Measurements from ENCODE around the gene SUMO1. TPM values are rescaled to one million over a fixed set of nuclear protein-coding genes. Genes with fewer than 3 reads are reported as not detected.
A peak's percentile ranks its signal among the peaks of the same experiment; 100 is the strongest.

SUMO1 gene
- polyA plus RNA-seq, 1 donor: 108 TPM

DNA sequence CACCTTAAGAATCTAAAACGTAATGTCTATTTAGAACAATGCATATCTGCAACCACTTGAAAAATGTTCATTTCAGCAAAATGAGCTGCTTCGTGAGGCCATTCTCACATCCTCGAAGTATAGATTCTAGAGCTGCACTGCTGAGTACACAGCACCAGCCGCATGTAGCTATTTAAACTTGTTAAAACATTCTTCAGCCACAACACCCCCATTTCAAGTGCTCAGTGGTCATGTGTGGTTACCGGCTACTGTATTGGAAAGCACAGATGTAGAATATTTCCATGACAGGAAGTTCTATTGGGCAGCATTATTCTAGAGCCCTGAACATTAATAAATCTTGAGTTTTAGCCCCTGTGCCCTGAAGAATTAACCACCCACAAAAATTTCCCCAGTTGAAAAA, 35.0 kb downstream of the SUMO1 start:
- Histone ChIP-seq H3K9me3 (ENCODE audit: control insufficient read depth, low read depth, low read length) (no peaks in the 10 kb centered on the region), H3K36me3 (ENCODE audit: control insufficient read depth, insufficient read depth, low read length) (peaks cover 12% of the 10 kb centered on the region), H3K4me3 (ENCODE audit: low read length) (no peak overlapping the region), H3K27me3 (ENCODE audit: control insufficient read depth, insufficient read depth, low read length) (no peaks in the 10 kb centered on the region), H3K4me1 (ENCODE audit: control insufficient read depth, insufficient read depth, low read length) (no peaks in the 10 kb centered on the region), H3K27ac (ENCODE audit: low read length) (no peak overlapping the region)
- WGBS (ENCODE audit: insufficient coverage, low lambda C conversion rate): 100% methylated on average over 1 of the region's 5 CpGs
- DNase-seq: no peak

DNA sequence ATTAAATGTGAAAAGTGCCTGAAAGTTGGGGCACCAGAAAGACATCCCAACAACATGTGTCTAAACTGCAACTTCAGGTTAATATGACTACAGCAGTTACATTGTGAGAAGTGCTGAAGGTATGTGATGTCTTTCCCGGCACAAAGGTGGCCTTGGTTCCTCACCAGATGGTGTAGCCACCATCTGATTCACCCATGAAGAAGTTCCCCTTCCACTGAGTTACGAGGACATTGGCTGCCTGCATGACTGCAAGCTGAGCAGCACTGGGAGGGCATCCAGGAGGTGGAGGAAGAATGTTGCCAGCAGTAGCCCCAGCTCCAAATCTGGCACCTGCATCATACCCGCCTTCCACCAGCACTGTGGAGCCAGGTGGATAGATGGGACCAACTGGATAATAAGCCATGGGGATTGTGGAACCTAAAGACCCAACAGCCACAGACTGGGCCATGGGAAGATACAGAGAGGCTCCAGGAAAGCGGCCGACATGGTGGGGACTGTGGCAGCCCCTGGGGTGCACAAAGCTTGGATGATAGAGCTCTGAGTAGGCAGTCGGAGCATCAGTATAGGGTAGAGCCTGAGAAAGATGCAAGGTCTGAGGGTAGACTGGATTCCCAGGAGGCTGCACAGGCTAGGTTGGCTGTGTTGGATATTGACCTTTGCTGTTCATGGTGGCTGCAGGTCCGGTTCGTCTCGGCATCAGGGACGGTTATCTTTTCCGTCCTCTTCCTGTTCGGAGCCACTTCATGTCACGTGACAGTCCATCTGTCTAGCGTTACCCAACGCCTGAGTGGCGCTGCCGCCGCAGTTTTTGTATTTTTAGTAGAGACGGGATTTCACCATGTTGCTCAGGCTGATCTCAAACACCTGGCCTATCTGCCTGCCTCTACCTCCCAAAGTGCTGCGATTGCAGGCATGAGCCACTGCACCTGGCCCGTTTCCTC, 36.9 kb downstream of the SUMO1 start:
- Histone ChIP-seq H3K27ac (ENCODE audit: low read length) (no peak overlapping the region), H3K27me3 (ENCODE audit: control insufficient read depth, insufficient read depth, low read length) (no peaks in the 10 kb centered on the region), H3K9me3 (ENCODE audit: control insufficient read depth, low read depth, low read length) (no peaks in the 10 kb centered on the region), H3K4me1 (ENCODE audit: control insufficient read depth, insufficient read depth, low read length) (no peaks in the 10 kb centered on the region), H3K36me3 (ENCODE audit: control insufficient read depth, insufficient read depth, low read length) (peaks cover 5% of the 10 kb centered on the region), H3K4me3 (ENCODE audit: low read length) (no peak overlapping the region)
- DNase-seq: no peak
- WGBS (ENCODE audit: insufficient coverage, low lambda C conversion rate): no CpG with 5 or more reads among the region's 21 CpGs

DNA sequence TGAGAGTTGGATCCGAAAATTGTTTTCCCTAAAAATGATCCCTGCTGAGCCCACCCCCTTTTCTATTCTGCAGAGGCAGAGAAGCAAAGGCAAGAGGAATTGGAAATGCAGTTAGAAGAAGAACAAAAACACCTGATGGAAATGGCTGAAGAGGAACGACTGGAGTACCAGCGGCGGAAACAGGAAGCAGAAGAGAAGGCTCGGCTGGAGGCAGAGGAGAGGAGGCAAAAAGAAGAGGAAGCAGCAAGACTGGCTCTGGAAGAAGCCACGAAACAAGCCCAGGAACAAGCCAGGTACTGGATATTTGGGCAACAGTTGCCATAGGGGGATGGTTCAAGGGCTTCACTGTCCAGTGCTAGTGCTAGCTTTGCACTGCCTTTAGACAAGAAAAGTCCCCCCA, 41.7 kb downstream of the SUMO1 start:
- 90% methylated on average over 2 of the region's 6 CpGs for WGBS (ENCODE audit: insufficient coverage, low lambda C conversion rate)
- Histone ChIP-seq H3K9me3 (ENCODE audit: control insufficient read depth, low read depth, low read length) (no peaks in the 10 kb centered on the region), H3K4me1 (ENCODE audit: control insufficient read depth, insufficient read depth, low read length) (no peaks in the 10 kb centered on the region)

DNA sequence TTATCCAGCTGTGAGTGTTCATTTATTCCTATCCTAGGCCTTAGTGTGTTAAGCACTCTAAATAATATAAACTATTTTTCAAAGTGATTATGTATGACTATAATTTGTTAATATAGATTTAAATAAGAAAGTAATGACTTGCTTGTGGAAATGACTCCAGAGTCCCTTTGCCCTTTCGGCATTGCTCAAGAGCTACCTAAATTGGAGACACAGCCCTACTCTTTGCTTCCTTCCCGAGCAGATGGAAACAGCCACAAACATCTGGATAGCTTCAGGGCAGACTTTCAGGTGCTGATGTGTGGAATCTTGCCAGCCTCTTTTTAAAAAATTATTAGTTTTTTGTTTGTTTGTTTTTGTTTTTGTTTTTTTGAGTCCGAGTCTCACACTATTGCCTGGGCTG, 44.0 kb downstream of the SUMO1 start:
- H3K4me1 ChIP-seq (ENCODE audit: control insufficient read depth, insufficient read depth, low read length): no peaks in the 10 kb centered on the region
- DNase-seq: no peak
- no peak overlapping the region for H3K4me3 ChIP-seq (ENCODE audit: low read length)
- WGBS (ENCODE audit: insufficient coverage, low lambda C conversion rate): no CpG with 5 or more reads among the region's 3 CpGs
- H3K27ac ChIP-seq (ENCODE audit: low read length): no peak overlapping the region
- H3K9me3 ChIP-seq (ENCODE audit: control insufficient read depth, low read depth, low read length): no peaks in the 10 kb centered on the region
- H3K27me3 ChIP-seq (ENCODE audit: control insufficient read depth, insufficient read depth, low read length): no peaks in the 10 kb centered on the region
- H3K36me3 ChIP-seq (ENCODE audit: control insufficient read depth, insufficient read depth, low read length): no peaks in the 10 kb centered on the region

More for the DNA sequence above, 41.7 kb downstream of the SUMO1 start:
- DNase-seq: no peak
- H3K27ac ChIP-seq (ENCODE audit: low read length): no peak overlapping the region
- no peak overlapping the region for H3K4me3 ChIP-seq (ENCODE audit: low read length)
- peaks cover 2% of the 10 kb centered on the region for H3K36me3 ChIP-seq (ENCODE audit: control insufficient read depth, insufficient read depth, low read length)
- H3K27me3 ChIP-seq (ENCODE audit: control insufficient read depth, insufficient read depth, low read length): no peaks in the 10 kb centered on the region

DNA sequence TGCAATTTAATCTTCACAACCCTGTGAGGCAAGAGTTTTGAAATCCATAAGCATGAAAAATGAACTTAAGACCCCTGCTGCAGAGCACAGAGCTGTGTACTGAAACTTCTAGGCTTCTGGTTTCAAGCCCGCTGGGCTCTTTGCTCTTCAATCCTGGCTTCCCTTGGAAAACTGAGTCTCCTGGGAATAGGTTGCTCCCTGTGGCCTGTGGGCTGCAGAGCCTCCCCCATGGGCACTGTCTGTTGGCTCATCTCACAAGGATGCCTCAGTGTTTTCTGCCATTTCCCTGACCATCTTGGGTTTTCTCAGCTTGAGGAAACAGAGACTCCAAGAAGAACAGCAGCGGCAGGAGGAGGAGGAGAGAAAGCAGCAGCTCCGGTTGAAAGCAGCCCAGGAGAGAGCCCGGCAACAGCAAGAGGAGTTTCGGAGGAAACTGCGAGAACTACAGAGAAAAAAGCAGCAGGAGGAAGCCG, 44.5 kb downstream of the SUMO1 start:
- WGBS (ENCODE audit: insufficient coverage, low lambda C conversion rate): no CpG with 5 or more reads among the region's 7 CpGs
- no peak overlapping the region for H3K4me3 ChIP-seq (ENCODE audit: low read length)
- H3K27me3 ChIP-seq (ENCODE audit: control insufficient read depth, insufficient read depth, low read length): no peaks in the 10 kb centered on the region
- no peaks in the 10 kb centered on the region for H3K9me3 ChIP-seq (ENCODE audit: control insufficient read depth, low read depth, low read length)
- no peak overlapping the region for H3K27ac ChIP-seq (ENCODE audit: low read length)
- no peaks in the 10 kb centered on the region for H3K36me3 ChIP-seq (ENCODE audit: control insufficient read depth, insufficient read depth, low read length)
- DNase-seq: no peak
- H3K4me1 ChIP-seq (ENCODE audit: control insufficient read depth, insufficient read depth, low read length): no peaks in the 10 kb centered on the region

GRCh38 chr2:202193305-202193704, 45.1 kb downstream of the SUMO1 start:
- no peaks in the 10 kb centered on the region for H3K36me3 ChIP-seq (ENCODE audit: control insufficient read depth, insufficient read depth, low read length)
- no peak for DNase-seq
- 96% methylated on average over 3 of the region's 5 CpGs for WGBS (ENCODE audit: insufficient coverage, low lambda C conversion rate)
- no peak overlapping the region for H3K27ac ChIP-seq (ENCODE audit: low read length)
- H3K9me3 ChIP-seq (ENCODE audit: control insufficient read depth, low read depth, low read length): no peaks in the 10 kb centered on the region
- no peaks in the 10 kb centered on the region for H3K4me1 ChIP-seq (ENCODE audit: control insufficient read depth, insufficient read depth, low read length)
- H3K27me3 ChIP-seq (ENCODE audit: control insufficient read depth, insufficient read depth, low read length): no peaks in the 10 kb centered on the region
- no peak overlapping the region for H3K4me3 ChIP-seq (ENCODE audit: low read length)

GRCh38 chr2:202187570-202187969, 50.8 kb downstream of the SUMO1 start:
- Histone ChIP-seq H3K36me3 (ENCODE audit: control insufficient read depth, insufficient read depth, low read length) (no peaks in the 10 kb centered on the region), H3K27ac (ENCODE audit: low read length) (no peak overlapping the region), H3K27me3 (ENCODE audit: control insufficient read depth, insufficient read depth, low read length) (no peaks in the 10 kb centered on the region), H3K9me3 (ENCODE audit: control insufficient read depth, low read depth, low read length) (no peaks in the 10 kb centered on the region), H3K4me3 (ENCODE audit: low read length) (no peak overlapping the region), H3K4me1 (ENCODE audit: control insufficient read depth, insufficient read depth, low read length) (peaks cover 16% of the 10 kb centered on the region)
- WGBS (ENCODE audit: insufficient coverage, low lambda C conversion rate): no CpG with 5 or more reads among the region's 1 CpG
- peak in 1 of 2 donors; percentile 31 for DNase-seq

DNA sequence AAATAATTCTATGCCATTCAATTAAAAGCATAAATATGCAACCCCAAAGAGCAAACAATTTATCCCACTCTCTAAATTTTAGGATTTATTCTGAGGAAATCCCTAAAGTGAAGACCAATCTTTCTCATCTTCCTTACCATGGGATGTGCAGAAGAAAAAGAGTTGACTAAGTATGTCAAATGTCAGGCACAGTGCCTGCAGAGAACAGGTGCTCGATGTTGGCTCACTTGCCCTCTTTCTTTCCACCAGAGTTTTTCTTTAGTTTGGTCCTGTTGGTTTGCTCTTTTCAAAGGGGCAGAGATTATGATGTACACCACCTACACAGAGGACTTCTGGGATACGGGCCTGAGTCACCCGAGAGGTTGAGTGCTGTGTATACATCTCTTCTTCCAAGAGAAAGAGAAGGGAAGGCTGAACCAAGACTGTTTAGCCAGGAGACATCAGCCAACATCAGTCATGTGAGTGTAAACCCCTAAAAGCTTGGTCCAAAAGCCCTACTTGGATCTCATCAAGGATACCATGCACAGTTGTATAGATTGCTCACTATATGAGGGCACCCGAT, 51.7 kb downstream of the SUMO1 start:
- peaks cover 16% of the 10 kb centered on the region for H3K4me1 ChIP-seq (ENCODE audit: control insufficient read depth, insufficient read depth, low read length)
- H3K9me3 ChIP-seq (ENCODE audit: control insufficient read depth, low read depth, low read length): no peaks in the 10 kb centered on the region
- DNase-seq: no peak
- H3K27me3 ChIP-seq (ENCODE audit: control insufficient read depth, insufficient read depth, low read length): no peaks in the 10 kb centered on the region
- H3K36me3 ChIP-seq (ENCODE audit: control insufficient read depth, insufficient read depth, low read length): no peaks in the 10 kb centered on the region
- no peak overlapping the region for H3K27ac ChIP-seq (ENCODE audit: low read length)
- no CpG with 5 or more reads among the region's 4 CpGs for WGBS (ENCODE audit: insufficient coverage, low lambda C conversion rate)
- H3K4me3 ChIP-seq (ENCODE audit: low read length): no peak overlapping the region

- Histone ChIP-seq H3K4me3 (ENCODE audit: low read length) (no peak overlapping the region), H3K9me3 (ENCODE audit: control insufficient read depth, low read depth, low read length) (no peaks in the 10 kb centered on the region), H3K4me1 (ENCODE audit: control insufficient read depth, insufficient read depth, low read length) (peaks cover 16% of the 10 kb centered on the region), H3K27me3 (ENCODE audit: control insufficient read depth, insufficient read depth, low read length) (no peaks in the 10 kb centered on the region), H3K36me3 (ENCODE audit: control insufficient read depth, insufficient read depth, low read length) (no peaks in the 10 kb centered on the region), H3K27ac (ENCODE audit: low read length) (no peak overlapping the region)
- no CpG with 5 or more reads among the region's 6 CpGs for WGBS (ENCODE audit: insufficient coverage, low lambda C conversion rate)
- DNase-seq: no peak
These were observed 53.2 kb downstream of the SUMO1 start for GRCh38 chr2:202185156-202185555.

- 56% methylated on average over 1 of the region's 2 CpGs for WGBS (ENCODE audit: insufficient coverage, low lambda C conversion rate)
These were observed 53.8 kb downstream of the SUMO1 start for GRCh38 chr2:202184557-202184956.

More at GRCh38 chr2:202184557-202184956, 53.8 kb downstream of the SUMO1 start:
- no peak overlapping the region for H3K4me3 ChIP-seq (ENCODE audit: low read length)
- no peak overlapping the region for H3K27ac ChIP-seq (ENCODE audit: low read length)
- peaks cover 16% of the 10 kb centered on the region for H3K4me1 ChIP-seq (ENCODE audit: control insufficient read depth, insufficient read depth, low read length)
- no peaks in the 10 kb centered on the region for H3K9me3 ChIP-seq (ENCODE audit: control insufficient read depth, low read depth, low read length)
- no peak for DNase-seq
- no peaks in the 10 kb centered on the region for H3K27me3 ChIP-seq (ENCODE audit: control insufficient read depth, insufficient read depth, low read length)
- H3K36me3 ChIP-seq (ENCODE audit: control insufficient read depth, insufficient read depth, low read length): no peaks in the 10 kb centered on the region
